GM12892 (cell line): ENCODE results near the gene APBB2.

Experiments
- POLR2A ChIP-seq: IDR thresholded peaks from 2 replicates; pipeline ENCODE4 v1.6.1; 2011; ENCODE audit warnings: low read depth, low read length, control low read depth
- POLR2AphosphoS5 ChIP-seq: IDR thresholded peaks from 2 replicates; pipeline ENCODE4 v1.6.1; 2011; ENCODE audit warnings: low read depth, low read length, control low read depth

GRCh38 chr4:41060352-41061334 lies 153.7 kb downstream of the APBB2 start:
- TF ChIP-seq POLR2A (no peak), POLR2AphosphoS5 (no peak)
